GM12891 (cell line): Measurements from ENCODE around the gene GPRC5B.

Experiments used
- POLR2A ChIP-seq: IDR thresholded peaks from 2 replicates; pipeline ENCODE4 v1.6.1; 2011; ENCODE audit warnings: low read depth, low read length, control low read depth
- POLR2AphosphoS5 ChIP-seq: IDR thresholded peaks from 2 replicates; pipeline ENCODE4 v1.6.1; 2011; ENCODE audit warnings: low read depth, low read length, control low read depth
- SPI1 ChIP-seq: IDR thresholded peaks from 2 replicates; pipeline ENCODE4 v1.6.1; 2011; ENCODE audit warnings: low read depth, low read length, control low read depth

DNA sequence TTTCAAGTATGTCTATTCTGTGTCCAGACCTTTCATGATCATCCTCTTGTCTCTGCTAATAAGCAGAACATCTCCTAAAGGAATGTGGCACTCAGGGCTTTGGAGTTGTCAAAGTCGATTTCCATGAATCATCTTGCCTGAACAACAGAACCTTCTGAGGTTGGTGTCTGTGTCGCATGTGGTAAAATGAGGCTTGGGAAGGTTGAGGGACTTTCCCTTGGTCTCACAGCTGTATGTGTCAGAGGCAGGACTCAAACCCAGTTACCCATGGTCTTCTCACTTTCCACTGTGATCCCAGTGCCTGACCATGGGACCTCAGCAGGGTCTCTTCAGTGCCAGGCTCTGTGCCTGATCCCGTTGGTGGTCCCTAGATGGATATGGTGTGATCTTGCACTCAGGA, 4.2 kb upstream of the GPRC5B start:
- no peak for TF ChIP-seq POLR2AphosphoS5
- no peak for TF ChIP-seq POLR2A
- no peak for TF ChIP-seq SPI1
